NCI-H1436 (cell line): ENCODE results near the gene CCL26.
"Not testable (repeated sequence)": the region's sequence is repeated elsewhere in the genome, so short reads cannot be mapped to it uniquely, and the experiment has no call there.

Experiments
- DNase-seq: peaks from one replicate; lab custom pipeline; 2025; lab: John Stamatoyannopoulos, UW

CCL26 gene

DNA sequence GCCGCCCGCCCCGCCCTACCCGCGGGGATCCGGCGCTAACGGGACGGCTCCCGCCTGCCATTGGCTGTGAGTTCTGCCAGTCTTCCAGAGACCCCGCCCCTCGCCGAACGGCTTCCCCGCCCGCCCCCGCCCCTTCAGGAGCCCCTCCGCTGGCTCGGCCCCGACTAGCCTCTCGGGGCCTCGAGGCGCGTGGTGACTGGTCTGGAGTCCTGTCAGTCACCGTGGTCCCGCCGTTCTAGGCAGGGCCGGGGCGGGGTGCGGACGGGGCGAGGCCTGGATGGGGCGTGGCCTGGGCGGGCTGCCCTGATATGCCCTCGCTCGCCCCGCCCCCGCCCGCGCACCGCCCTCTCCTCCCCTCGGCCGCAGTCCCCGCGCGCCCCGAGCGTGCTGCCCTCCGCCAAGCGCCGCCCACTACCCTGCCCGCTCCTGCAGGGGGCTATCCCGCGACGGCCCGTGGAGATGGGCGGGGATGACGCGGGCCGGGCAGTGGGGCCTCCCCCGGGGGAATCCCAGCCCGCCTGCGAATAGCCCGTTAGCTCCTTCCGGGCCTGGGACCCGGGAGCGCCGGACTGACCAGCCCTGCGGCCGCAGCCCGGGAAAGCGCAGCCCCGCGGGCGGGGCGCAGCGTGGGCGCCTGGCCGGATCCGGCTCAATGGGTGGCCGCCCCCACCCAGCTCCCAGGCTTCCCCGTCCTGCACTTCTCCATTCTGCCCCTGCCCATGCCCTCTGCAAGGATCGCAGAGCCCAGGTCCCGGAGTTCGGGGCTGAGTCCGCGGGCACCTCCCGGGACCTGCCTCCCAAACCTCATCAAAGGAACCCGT lies 32.8 kb downstream of the CCL26 start:
- DNase-seq = peak; percentile 98

DNA sequence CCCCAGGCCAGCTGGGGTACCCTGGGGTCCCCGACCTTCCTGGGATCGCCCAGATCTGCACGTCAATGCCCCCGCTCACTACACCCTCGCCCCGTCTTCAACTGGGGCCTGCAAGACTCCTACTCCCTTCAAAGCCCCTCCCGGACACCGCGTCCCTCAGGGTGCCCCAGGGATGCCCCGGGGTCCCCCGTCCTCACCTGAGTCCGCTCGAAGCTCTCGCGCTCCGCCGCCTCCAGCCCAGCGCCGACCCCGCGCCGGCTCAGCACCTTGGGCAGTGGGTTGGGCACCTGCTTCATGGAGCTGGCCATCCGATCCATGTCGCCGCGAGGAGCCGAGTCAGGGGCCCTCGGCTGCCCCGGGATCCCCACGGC lies 33.4 kb downstream of the CCL26 start, which contains the start of gene HIP1:
TSS of gene HIP1 (minus strand) at position 338 of the 371 bp plus-strand sequence. CDS start at position 317, 21 bp downstream.
- no peak for DNase-seq

DNA sequence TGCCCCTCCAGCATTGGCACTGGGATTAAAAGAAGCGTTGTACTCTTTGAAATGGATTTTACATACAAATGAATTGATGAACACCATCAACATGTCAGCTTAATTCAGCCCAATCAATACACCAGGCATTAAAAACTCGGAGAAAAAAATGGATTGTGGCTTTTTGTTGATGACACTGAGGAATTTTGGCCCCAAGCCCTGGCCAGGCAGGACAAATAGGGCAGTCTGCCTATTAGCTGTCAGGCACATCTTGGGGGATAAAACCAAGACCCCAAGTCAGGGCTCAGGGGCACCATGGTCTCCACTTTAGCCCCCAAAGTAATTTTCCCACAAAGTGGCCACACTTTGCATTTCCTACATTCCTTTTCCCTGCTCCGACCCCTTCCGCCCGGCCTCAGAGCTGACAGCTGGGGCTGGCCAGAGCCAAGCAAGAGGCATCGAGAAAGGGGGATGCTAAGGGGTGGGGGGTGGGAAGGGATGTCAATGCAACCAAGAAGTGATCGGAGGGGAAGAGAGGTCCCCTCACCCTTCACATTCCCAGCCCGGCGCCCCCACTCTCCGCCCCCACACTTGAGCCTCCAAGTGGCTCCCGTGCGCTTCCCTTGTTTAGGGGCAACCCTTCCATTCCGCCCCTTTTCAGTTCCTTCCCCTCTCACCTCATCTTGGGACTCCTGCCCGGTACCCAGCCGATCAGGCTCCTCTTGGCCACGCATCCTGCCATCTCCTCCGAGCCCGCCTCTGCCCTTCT lies 34.0 kb downstream of the CCL26 start:
- DNase-seq = no peak

DNA sequence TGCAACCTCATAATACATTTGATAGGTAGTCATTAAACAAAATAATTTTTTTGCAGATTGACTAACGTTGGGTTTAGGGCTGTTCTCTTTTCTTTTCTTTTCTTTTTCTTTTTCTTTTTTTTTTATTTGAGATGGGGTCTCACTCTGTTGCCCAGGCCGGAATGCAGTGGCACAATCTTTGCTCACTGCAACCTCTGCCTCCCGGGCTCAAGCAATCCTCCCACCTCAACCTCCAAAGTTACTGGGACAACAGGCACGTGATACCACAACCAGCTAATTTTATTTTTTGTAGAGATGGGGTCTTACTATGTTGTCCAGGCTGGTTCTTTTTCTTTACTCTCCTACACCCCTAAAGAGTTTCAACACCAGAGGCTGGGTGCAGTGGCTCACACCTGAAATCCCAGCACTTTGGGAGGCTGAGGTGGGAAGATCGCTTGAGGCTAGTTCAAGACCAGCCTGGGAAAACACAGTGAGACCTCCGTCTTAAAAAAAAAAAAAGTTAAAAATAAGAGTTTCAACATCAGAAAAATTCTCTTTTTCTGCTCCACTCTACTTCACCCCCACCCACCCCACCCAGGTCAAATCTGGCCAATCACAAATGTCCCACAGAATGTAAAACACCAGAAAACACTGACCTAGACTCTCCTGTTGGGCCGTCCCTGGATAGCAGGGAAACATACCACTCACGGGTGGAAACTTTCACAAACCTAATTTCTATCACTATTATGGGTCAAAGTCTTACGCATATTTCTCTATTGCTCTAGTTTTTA lies 36.2 kb downstream of the CCL26 start:
- DNase-seq = no peak

DNA sequence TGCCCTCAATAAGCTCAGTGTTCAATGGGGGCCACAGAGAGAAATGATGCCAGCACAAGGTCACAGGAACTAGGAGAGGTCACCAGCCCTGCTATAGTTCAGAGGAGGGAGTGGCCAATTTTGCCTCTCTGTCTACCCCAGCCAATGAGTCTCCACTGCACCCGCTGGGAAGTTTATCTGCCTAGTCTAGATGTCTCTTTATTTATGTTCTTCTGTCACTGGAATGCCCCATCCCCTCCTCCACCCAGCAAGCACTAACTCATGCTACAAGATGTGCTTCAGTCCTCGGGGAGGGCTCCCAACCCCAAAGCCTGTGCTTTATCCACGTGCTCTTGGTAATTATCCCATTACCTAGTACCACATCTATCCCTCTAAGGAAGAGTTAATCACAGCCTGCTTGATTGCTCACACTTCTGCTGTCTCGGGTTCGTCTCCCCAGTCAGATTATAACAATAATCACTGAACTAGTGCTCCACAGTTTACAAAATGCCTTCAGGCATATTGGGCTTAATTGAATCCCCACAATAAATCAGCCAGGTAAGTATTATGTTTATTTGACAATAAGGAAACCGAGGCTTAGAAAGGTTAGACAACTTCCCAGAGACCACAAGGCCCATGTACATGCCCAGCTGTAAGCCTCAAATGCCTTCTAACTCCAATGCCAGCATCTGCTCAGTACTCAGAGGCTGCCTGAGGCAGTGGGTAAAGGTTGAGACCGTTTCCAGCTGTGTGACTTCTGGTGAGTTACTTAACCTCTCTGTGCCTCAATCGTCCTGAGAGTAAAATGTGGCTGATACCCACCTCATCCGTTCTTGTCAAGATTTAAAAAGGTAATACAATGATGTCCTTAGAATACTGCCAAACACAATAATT lies 37.2 kb downstream of the CCL26 start:
- DNase-seq = no peak

DNA sequence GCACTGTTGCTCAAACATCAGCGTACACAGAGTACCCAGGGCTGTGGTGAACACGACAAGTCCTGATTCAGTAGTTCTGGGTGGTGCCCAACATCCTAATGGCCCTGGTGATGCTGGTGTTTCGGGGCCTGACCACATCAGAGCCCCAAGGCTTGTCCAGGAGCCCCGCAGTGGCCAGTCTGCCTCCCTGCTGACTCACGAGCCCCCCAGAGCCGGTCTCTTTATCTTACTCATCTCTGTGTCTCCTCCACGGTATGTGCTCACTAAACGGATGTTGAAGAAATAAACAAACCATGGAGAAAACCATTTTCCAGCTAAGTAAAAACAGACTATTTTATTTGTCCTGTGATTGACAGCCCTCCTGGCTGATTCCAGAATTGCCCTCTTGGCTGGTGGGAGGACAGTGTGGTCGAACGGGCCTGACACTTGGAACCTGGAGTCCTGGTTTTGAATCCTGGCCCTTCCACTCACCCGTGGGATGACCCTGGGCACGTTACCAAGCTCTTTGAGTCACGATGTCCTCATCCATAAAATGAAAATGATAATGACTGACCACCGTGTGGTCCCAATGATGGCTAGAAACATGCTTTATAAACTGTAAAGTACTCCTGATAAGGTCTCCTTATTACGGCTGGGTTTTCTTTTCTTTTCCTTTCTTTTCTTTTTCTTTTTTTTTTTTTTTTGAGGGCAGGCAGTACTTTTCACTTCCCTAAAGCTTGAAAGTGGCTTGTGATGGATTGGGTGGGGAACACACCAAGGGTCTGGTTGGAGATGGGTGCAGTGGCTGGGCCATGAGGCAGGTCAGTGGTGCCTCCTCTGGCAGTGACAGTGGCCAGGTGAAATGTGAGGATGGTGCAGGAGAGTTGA lies 39.0 kb downstream of the CCL26 start:
- DNase-seq = no peak

DNA sequence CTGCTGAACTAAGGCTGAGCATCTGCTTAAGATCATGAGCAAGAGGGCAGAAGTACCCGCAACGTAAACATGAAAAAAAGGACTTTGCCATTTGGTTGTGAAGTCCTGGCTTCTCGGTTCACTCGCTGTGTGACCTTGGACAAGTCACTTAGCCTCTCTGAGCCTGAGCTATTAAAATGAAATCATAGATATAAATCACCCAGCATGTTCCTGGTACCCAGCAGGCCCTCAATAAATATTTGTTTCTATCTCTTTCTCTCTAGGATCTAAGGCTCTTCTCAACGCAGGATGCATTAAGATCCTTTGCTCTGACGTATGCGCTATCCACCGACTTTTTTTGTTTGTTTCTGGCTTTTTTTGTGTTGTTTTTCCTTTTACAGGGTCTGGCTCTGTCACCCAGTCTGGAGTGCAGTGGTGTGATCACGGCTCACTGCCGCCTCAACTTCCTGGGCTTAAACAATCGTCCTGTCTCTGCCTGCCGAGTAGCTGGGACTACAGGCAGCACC lies 39.9 kb downstream of the CCL26 start:
- no peak for DNase-seq

DNA sequence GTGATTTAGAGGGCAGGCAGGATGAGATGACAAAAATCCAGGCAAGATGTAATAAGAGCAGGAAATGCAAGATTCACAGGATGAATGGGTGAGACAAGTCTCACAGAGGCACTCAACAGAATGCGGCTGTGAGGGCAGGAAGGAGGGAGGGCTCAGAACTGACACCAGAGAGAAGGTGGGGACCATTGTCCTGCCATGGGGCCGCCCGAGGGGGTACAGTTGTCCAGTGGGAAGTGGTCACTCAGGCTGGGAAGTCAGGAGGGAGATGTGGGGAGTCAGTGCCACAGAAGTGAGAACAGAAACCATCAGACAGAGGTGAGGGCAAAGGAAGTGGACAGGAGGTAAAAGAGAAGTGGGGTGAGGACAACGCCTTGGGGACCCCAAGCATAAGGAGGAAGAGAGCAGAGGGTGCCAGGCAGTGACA lies 42.1 kb downstream of the CCL26 start:
- DNase-seq = no peak

DNA sequence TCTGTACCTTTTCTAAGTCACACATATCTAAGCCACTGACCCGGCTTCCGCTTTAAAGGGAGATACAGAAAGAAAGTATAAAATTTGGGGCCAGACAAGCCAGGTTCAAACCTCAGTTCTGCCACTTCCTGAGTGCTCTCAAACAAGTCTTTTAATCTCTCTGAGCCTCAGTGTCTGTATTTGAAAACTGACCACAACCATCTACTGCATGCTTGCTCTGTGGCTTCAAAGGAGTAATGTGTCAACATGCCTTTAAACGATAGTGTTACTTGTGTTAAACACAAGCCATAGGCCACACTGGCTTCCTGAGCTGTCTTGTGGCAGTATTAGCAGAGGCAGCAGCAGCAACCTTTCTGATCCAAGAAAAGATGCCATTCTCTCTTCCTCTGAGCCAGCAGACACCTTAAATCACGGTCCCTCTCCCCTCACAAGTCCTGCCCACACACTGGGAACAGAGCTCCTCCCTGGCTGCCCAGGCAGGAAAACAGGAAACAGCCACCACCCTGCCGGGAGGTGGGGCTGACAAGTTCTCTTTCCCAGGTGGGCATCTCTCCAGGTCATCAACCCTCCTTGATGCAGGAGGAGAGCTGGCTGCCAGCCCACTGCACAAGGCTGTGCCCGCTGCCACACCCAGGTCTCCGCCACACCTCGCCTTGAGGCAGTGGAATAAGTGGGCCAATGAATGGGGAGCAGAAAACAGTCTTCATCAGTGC lies 44.0 kb downstream of the CCL26 start:
- DNase-seq = no peak

DNA sequence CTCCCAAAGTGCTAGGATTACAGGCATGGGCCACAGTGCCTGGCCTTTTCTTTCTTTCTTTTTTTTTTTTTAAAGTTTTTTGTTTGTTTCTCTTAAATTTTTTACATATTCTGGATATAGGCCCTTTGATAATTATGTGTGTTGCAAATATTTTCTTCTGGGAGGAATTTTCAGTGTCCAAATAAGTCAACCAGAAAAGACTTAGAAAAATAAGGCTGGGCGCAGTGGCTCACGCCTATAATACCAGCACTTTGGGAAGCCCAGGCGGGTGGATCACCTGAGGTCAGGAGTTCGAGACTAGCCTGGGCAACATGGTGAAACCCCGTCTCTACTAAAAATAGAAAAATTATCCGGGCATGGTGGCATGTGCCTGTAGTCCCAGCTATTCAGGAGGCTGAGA lies 44.7 kb downstream of the CCL26 start:
- not testable (repeated sequence) for DNase-seq

DNA sequence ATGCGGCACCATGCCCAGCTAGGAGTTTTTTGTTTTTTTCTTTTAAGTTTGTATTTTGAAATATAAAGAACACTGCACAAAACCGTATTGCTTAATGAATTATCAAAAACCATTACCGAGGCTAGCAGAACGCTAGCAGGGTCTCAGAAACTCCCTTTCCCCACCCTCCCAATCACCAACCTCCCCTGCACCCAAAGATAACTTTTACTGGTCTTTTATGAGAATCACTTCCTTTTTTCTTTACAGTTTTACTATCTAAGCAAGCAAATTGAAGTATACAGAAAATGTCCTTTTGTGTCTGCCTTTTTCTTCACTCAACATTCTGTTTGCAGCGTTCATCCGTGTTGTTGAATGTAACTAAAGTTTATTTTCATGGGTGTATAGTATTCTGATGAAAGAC lies 46.7 kb downstream of the CCL26 start:
- no peak for DNase-seq

DNA sequence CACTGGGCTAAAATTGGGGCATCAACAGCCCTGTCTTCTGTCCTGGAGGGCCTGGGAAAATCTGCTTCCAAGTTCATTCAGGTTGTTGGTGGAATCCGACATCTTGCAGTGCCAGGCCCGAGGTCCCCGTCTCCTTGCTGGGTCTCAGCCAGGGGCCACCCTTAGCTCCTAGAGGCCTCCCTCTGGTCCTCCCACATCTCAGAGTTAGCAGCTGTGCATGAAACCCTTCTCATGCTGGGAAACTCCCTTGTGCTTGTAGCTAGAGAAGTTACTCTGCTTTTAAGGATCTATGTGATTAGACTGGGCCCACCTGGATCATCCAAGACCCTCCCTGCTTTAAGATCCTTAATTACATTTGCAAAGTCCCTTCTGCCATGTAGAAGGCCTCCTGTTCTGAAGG lies 48.6 kb downstream of the CCL26 start:
- DNase-seq = no peak

DNA sequence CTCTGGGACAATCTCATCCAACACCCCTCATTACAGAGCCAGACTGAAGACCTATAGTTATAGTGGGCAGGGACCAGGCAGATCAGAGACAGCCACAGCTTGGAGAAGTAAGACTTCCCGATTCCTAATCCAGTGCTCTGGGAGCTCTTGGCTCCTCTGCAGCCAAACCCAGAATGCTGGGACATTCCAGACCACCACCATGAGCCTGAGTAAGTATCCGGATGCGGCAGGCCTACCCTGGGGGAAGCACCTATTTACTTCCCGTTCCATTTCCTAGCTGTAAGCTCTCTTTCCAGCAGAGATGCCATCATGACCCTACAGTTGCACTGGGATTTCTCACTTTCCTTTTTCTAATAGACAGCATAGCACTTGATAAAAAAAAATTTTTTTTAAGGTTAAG lies 49.6 kb downstream of the CCL26 start:
- no peak for DNase-seq

DNA sequence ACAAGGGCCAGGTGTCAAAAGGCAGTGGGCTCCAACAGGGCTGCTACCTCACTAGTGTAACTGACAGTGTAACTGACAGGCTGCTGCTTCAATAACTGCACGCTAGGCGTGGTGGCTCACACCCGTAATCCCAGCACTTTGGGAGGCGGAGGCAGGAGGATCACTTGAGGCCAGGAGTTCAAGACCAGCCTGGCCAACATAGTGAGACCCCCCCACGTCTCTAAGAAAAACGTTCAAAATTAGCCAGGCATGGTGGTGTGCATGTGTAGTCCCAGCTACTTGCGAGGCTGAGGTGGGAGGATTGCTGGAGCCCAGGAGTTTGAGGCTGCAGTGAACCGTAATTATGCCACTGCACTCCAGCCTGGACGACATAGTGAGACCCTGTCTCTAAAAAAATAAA lies 50.1 kb downstream of the CCL26 start:
- DNase-seq = not testable (repeated sequence)

DNA sequence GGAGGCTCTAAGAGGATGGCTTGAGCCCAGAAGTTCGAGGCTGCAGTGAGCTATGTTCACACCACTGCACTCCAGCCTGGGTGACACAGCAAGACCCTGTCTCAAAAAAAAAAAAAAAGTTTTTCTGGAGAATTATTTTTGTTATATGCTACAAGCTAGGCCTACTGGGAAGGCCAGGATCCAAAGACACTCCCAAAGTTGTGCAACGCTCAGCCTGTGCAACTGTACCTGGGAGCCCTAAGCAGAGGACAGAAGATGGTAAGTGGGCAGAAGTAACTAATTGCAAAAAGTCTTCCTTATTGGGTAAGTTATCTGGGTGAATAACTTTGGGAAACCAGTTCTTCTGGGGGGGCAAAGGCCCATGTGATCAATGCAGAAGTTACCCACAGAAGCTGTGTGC lies 50.6 kb downstream of the CCL26 start:
- DNase-seq = no peak

DNA sequence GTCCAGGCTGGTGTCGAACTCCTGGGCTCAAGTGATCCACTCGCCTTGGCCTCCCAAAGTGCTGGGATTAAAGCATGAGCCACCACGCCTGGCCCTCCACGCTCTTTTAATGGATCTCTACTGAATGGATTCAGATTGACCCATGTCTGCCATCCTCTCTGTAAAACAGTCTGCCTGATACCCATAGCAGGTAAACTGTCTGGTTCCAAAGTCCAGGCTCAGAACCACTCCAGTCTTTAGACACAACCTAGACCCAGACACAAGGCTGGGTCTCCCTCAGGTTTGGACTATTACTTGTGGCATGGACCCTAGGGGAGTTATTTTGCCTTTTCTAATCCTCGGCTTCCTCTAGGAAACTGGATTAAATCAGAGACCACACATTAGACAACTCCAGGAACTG lies 52.4 kb downstream of the CCL26 start:
- no peak for DNase-seq
